Neural cell (in vitro differentiated cells): Measurements from ENCODE around the gene TSKU. TPM values are rescaled to one million over a fixed set of nuclear protein-coding genes. Genes with fewer than 3 reads are reported as not detected.

Experiments used
- H2AFZ ChIP-seq: fragments of 200-600, 300-800 bp; sonication (generic), shearing (Covaris generic); 2 replicates; pipeline ENCODE4 v1.6.0; 2014; ENCODE audit warnings: low read depth, mild to moderate bottlenecking, antibody characterized with exemption, low read length, moderate library complexity
- H3F3A ChIP-seq: fragments of 200-600 bp; shearing (Covaris generic); 2 replicates; pipeline ENCODE4 v1.6.1; 2016; ENCODE audit warnings: mild to moderate bottlenecking, moderate library complexity, mixed read lengths, antibody characterized with exemption, low read length; ENCODE audit not compliant: insufficient read depth, poor library complexity, severe bottlenecking
- H3K27ac ChIP-seq: fragments of 200-600, 300-800 bp; sonication (generic), shearing (Covaris generic); 2 replicates; pipeline ENCODE4 v1.5.1; 2014; ENCODE audit warnings: mild to moderate bottlenecking, low read length, moderate library complexity
- H3K27me3 ChIP-seq: fragments of 300-800, 200-600 bp; sonication (generic), shearing (Covaris generic); 2 replicates; pipeline ENCODE4 v1.6.0; 2014; ENCODE audit warnings: mild to moderate bottlenecking, low read depth, low read length, moderate library complexity; ENCODE audit not compliant: insufficient read depth
- H3K36me3 ChIP-seq: fragments of 300-800, 200-600 bp; sonication (generic), shearing (Covaris generic); 2 replicates; pipeline ENCODE4 v1.5.1; 2014; ENCODE audit warnings: mild to moderate bottlenecking, antibody characterized with exemption, low read length, moderate library complexity; ENCODE audit not compliant: insufficient read depth
- H3K4me2 ChIP-seq: fragments of 300-800, 200-600 bp; sonication (generic), shearing (Covaris generic); 2 replicates; pipeline ENCODE4 v1.6.0; 2014; ENCODE audit warnings: mild to moderate bottlenecking, low read length
- H3K4me3 ChIP-seq: fragments of 300-800, 200-600 bp; sonication (generic), shearing (Covaris generic); 2 replicates; pipeline ENCODE4 v1.5.1; 2014; ENCODE audit warnings: mild to moderate bottlenecking, low read length, moderate library complexity
- H3K79me2 ChIP-seq: fragments of 200-600 bp; shearing (Covaris generic); replicated peaks from 2 replicates; pipeline ENCODE4 v1.6.0; 2014; ENCODE audit warnings: mild to moderate bottlenecking, low read length, moderate library complexity; ENCODE audit not compliant: insufficient read depth
- H3K9ac ChIP-seq: fragments of 300-800, 200-600 bp; sonication (generic), shearing (Covaris generic); 2 replicates; pipeline ENCODE4 v1.6.1; 2016; ENCODE audit warnings: mild to moderate bottlenecking, low read length, mixed read lengths
- H3K9me2 ChIP-seq: fragments of 200-600 bp; shearing (Covaris generic); 2 replicates; pipeline ENCODE4 v1.6.1; 2016; ENCODE audit warnings: mild to moderate bottlenecking, low read length, mixed read lengths; ENCODE audit not compliant: insufficient read depth
- H3K9me3 ChIP-seq: fragments of 200-600, 300-800 bp; sonication (generic), shearing (Covaris generic); 2 replicates; pipeline ENCODE4 v1.6.1; 2016; ENCODE audit warnings: mild to moderate bottlenecking, mixed run types, low read length, moderate library complexity, mixed read lengths
- H4K20me1 ChIP-seq: fragments of 200-600 bp; shearing (Covaris generic); 2 replicates; pipeline ENCODE4 v1.6.1; 2016; ENCODE audit warnings: mild to moderate bottlenecking, mixed run types; ENCODE audit not compliant: insufficient read depth
- EP300 ChIP-seq: fragments of 450-650 bp; conservative IDR thresholded peaks from 2 replicates; pipeline ENCODE4 v1.6.1; 2014; ENCODE audit warnings: antibody characterized with exemption, mild to moderate bottlenecking, moderate library complexity; ENCODE audit not compliant: poor library complexity, severe bottlenecking
- EZH2 ChIP-seq: fragments of 200-600, 300-800 bp; shearing (Covaris generic), sonication (generic); IDR thresholded peaks from 2 replicates; pipeline ENCODE4 v1.6.1; 2014; ENCODE audit warnings: antibody characterized with exemption, low read length, borderline replicate concordance, mild to moderate bottlenecking; ENCODE audit not compliant: insufficient read depth, poor library complexity, severe bottlenecking
- MXI1 ChIP-seq: fragments of 450-650 bp; conservative IDR thresholded peaks from 2 replicates; pipeline ENCODE4 v1.6.1; 2014; ENCODE audit warnings: antibody characterized with exemption, mild to moderate bottlenecking; ENCODE audit not compliant: poor library complexity, severe bottlenecking
- POLR2AphosphoS5 ChIP-seq: IDR thresholded peaks from 2 replicates; pipeline ENCODE4 v1.6.1; 2012
- RAD21 ChIP-seq: fragments of 450-650 bp; conservative IDR thresholded peaks from 2 replicates; pipeline ENCODE4 v1.6.1; 2014; ENCODE audit warnings: antibody characterized with exemption, mild to moderate bottlenecking, moderate library complexity
- SMC3 ChIP-seq: fragments of 450-650 bp; conservative IDR thresholded peaks from 2 replicates; pipeline ENCODE4 v1.6.1; 2014; ENCODE audit warnings: antibody characterized with exemption, mild to moderate bottlenecking, moderate library complexity; ENCODE audit not compliant: poor library complexity
- TAF1 ChIP-seq: IDR thresholded peaks from 2 replicates; pipeline ENCODE4 v1.6.1; 2012; ENCODE audit warnings: low read depth
- polyA plus RNA-seq: library from polyadenylated mRNA; depleted of rRNA; stranded (reverse); fragments of >200 nt; gene quantifications from 2 replicates; pipeline ENCODE4 v1.2.3, GENCODE V29; 2014
- TF ChIP-seq, protein P1 (sequence below): fragments of 450-650 bp; IDR thresholded peaks from 2 replicates; pipeline ENCODE4 v1.5.1; 2014; ENCODE audit warnings: antibody characterized with exemption, mild to moderate bottlenecking, moderate library complexity; ENCODE audit not compliant: poor library complexity, severe bottlenecking
- TF ChIP-seq, protein P2 (sequence below): IDR thresholded peaks from 2 replicates; pipeline ENCODE4 v1.6.1; 2012; ENCODE audit warnings: borderline replicate concordance

The TSKU gene
- polyA plus RNA-seq, 1 donor from 2014 or later = 3.5 TPM

DNA sequence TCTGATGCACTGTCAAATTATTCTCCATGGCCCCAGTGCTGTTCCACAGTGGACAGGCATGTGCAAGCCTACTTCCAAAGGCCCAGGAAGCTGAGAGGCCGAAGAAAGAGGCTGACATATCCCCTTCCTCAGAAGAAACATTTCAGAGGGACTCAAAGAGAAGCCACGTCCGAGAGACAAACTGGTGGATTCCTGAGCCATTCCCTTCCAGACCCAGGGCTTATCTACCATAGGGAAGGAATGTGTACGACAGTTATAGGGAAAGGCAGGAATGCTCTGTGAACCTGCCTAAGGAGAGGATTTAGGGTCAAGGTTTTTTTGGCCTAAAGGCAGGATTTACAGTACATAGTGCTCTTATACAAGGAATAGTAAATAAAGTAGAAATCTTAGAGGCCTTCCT lies 46.9 kb upstream of the TSKU start:
- H3K27ac ChIP-seq = no peak overlapping the region
- H3K9me3 ChIP-seq = no peaks in the 10 kb centered on the region
- no peaks in the 10 kb centered on the region for H3K36me3 ChIP-seq
- no peak overlapping the region for H2AFZ ChIP-seq
- TF ChIP-seq, protein P1, sequence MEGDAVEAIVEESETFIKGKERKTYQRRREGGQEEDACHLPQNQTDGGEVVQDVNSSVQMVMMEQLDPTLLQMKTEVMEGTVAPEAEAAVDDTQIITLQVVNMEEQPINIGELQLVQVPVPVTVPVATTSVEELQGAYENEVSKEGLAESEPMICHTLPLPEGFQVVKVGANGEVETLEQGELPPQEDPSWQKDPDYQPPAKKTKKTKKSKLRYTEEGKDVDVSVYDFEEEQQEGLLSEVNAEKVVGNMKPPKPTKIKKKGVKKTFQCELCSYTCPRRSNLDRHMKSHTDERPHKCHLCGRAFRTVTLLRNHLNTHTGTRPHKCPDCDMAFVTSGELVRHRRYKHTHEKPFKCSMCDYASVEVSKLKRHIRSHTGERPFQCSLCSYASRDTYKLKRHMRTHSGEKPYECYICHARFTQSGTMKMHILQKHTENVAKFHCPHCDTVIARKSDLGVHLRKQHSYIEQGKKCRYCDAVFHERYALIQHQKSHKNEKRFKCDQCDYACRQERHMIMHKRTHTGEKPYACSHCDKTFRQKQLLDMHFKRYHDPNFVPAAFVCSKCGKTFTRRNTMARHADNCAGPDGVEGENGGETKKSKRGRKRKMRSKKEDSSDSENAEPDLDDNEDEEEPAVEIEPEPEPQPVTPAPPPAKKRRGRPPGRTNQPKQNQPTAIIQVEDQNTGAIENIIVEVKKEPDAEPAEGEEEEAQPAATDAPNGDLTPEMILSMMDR = no peak
- TF ChIP-seq, protein P2, sequence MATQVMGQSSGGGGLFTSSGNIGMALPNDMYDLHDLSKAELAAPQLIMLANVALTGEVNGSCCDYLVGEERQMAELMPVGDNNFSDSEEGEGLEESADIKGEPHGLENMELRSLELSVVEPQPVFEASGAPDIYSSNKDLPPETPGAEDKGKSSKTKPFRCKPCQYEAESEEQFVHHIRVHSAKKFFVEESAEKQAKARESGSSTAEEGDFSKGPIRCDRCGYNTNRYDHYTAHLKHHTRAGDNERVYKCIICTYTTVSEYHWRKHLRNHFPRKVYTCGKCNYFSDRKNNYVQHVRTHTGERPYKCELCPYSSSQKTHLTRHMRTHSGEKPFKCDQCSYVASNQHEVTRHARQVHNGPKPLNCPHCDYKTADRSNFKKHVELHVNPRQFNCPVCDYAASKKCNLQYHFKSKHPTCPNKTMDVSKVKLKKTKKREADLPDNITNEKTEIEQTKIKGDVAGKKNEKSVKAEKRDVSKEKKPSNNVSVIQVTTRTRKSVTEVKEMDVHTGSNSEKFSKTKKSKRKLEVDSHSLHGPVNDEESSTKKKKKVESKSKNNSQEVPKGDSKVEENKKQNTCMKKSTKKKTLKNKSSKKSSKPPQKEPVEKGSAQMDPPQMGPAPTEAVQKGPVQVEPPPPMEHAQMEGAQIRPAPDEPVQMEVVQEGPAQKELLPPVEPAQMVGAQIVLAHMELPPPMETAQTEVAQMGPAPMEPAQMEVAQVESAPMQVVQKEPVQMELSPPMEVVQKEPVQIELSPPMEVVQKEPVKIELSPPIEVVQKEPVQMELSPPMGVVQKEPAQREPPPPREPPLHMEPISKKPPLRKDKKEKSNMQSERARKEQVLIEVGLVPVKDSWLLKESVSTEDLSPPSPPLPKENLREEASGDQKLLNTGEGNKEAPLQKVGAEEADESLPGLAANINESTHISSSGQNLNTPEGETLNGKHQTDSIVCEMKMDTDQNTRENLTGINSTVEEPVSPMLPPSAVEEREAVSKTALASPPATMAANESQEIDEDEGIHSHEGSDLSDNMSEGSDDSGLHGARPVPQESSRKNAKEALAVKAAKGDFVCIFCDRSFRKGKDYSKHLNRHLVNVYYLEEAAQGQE = no peak
- TF ChIP-seq SMC3 (no peak), POLR2AphosphoS5 (no peak), TAF1 (no peak), EP300 (no peak), EZH2 (no peak), MXI1 (no peak), RAD21 (no peak)
- no peaks in the 10 kb centered on the region for H3F3A ChIP-seq
- H3K4me2 ChIP-seq = no peak overlapping the region
- H3K9me2 ChIP-seq = no peaks in the 10 kb centered on the region
- H3K9ac ChIP-seq = no peak overlapping the region
- no peaks in the 10 kb centered on the region for H4K20me1 ChIP-seq
- H3K27me3 ChIP-seq = no peaks in the 10 kb centered on the region
- H3K79me2 ChIP-seq = no peaks in the 10 kb centered on the region
- no peak overlapping the region for H3K4me3 ChIP-seq

DNA sequence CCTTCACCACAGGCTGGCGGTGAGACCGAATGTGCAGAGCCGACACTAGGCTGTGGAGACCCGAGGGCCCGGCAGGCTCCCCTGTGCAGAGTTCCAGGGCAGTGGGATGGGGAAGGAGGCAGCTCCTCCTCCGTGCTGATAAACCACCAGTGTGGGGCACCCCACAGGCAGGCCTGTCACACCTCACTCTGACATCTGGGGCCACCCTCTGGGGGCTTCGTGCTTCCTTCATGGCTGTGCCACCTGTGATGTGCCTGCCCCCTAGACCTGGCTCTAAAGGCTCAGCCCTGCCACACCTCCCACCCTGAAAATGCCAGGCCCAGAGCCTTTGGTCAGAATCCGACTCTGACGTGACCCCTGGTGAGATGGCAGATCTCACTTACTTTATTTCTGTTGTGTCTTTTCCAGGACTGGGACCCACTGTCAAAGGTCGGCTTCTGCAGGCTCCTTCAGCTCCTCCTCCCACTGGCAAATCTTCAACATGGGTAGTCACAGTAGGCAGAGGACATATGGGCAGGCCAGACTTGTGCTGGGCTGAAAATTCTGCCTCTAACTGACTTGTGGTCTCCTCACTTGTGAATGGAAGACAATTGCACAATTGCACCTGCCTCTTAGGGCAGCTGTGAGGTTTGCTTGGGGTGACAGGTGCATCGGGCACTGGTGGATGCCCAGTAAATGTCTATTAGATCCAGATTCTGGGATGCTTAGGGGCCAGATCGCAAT lies 46.2 kb upstream of the TSKU start:
- Histone ChIP-seq H3K79me2 (no peaks in the 10 kb centered on the region), H3K9ac (no peak overlapping the region), H3K36me3 (no peaks in the 10 kb centered on the region), H3K9me3 (no peaks in the 10 kb centered on the region), H3F3A (no peaks in the 10 kb centered on the region), H2AFZ (no peak overlapping the region), H3K4me2 (no peak overlapping the region), H3K27me3 (no peaks in the 10 kb centered on the region), H3K27ac (no peak overlapping the region), H4K20me1 (no peaks in the 10 kb centered on the region), H3K4me3 (no peak overlapping the region), H3K9me2 (no peaks in the 10 kb centered on the region)
- TF ChIP-seq SMC3 = no peak
